ENCODE results near the gene DTWD2.

DNA sequence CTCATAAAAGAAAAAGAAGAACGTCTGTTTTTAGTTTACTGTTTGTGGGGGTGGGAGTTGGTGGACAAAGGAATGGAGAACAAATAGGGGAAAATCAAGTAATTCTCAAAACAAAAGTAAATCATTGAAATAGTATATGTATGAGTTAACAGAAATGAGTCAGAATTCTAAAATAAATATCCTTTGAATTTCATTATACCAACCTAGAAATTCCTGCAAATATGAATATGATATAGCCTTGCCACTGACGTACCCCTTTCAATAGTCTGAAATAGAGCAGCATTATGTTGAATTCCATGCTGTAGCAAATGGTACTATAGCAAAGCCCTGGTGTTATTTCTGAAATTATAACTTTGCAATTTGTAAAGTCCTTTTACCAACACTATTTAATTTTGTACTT is 29.6 kb upstream of the DTWD2 start:
- TF ChIP-seq, protein P1, sequence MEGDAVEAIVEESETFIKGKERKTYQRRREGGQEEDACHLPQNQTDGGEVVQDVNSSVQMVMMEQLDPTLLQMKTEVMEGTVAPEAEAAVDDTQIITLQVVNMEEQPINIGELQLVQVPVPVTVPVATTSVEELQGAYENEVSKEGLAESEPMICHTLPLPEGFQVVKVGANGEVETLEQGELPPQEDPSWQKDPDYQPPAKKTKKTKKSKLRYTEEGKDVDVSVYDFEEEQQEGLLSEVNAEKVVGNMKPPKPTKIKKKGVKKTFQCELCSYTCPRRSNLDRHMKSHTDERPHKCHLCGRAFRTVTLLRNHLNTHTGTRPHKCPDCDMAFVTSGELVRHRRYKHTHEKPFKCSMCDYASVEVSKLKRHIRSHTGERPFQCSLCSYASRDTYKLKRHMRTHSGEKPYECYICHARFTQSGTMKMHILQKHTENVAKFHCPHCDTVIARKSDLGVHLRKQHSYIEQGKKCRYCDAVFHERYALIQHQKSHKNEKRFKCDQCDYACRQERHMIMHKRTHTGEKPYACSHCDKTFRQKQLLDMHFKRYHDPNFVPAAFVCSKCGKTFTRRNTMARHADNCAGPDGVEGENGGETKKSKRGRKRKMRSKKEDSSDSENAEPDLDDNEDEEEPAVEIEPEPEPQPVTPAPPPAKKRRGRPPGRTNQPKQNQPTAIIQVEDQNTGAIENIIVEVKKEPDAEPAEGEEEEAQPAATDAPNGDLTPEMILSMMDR (IDR thresholded peaks at IDR 0.05), result no peak
- no peak for TF ChIP-seq POLR2A (IDR thresholded peaks at IDR 0.05)
- no peak for TF ChIP-seq EP300 (IDR thresholded peaks at IDR 0.05)
